Liver (tissue), 3 donors: Measurements from ENCODE around the gene AGPAT4.

Experiments used
- ATF3 ChIP-seq: IDR thresholded peaks from 2 replicates; pipeline ENCODE4 v1.6.1; 2016; ENCODE audit warnings: antibody characterized with exemption
- CTCF ChIP-seq: fragments of 150-350 bp; IDR thresholded peaks from 2 replicates; pipeline ENCODE4 v1.5.1; 2017; ENCODE audit warnings: improper control_type of control experiment, low read depth, low read length; ENCODE audit not compliant: missing input control
- EGR1 ChIP-seq, 2 donors: IDR thresholded peaks; 2 replicates each; pipeline ENCODE4 v1.6.1; 2016 to 2018; ENCODE audit warnings: antibody characterized with exemption in 2 of 2, low read depth in 2 of 2
- YY1 ChIP-seq: IDR thresholded peaks from 2 replicates; pipeline ENCODE4 v1.6.1; 2016; ENCODE audit warnings: antibody characterized with exemption, mild to moderate bottlenecking
- ZBTB33 ChIP-seq: IDR thresholded peaks from 2 replicates; pipeline ENCODE4 v1.6.1; 2016; ENCODE audit warnings: antibody characterized with exemption
- donor health status: healthy.
- donor health status: healthy.

GRCh38 chr6:161235776-161236633 is 37.9 kb downstream of the AGPAT4 start:
- no peak for TF ChIP-seq CTCF
- no peak for TF ChIP-seq EGR1 (IDR thresholded peaks at IDR 0.05; ENCODE audit: low read depth in 2 of 2)
- no peak for TF ChIP-seq ATF3
- no peak for TF ChIP-seq YY1
- no peak for TF ChIP-seq ZBTB33
